HG03045 (cell line): Measurements from ENCODE around the gene SNED1.

Experiments used
- ATAC-seq: cut with Tn5 transposase; IDR thresholded peaks from one replicate; pipeline ENCODE4 v1.9.1; 2021; ENCODE audit warnings: mild to moderate bottlenecking, moderate library complexity; ENCODE audit not compliant: unreplicated experiment

SNED1 gene

DNA sequence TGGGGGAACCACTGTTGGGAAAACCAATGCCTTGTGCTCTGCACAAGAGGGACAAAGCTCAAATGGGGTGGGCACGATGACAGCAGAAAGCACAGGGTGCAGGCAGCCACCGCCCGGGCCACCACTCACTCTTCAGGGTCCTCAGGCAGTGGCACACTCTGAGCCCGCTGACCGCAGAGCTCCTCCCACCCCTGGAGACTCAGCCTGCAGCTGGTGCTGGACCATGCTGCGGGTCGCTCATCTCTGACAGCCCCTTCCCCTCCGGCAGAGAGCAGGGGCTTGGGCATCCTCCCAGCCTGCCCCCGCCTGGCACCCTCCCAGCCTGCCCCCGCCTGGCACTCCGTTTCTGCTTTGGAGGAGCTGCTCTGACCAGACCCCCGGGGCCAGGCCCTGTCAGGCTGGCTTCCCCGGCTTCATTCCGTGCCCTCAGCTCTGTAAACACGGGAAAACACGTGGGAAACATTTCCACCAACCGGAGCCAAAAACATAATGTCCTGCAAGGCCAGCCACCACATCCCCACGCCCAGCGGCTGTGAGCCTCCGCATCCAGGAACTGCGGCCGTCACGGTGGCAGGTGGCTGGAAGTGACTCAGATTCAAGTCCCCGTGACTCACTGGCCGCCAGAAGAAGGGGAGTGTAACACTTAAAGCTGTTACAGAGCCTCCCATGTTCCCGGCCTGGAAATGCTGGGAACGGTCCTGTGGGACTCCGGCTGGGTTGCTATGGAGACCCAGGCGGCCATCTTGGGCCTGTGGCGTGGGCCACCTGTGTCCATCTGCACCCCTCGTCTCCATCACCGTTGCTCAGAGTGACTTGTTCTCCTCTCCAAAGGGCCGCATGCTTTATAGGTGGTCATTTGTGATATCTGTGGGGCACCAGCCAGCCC is 6.8 kb upstream of the SNED1 start:
- no peak for ATAC-seq

DNA sequence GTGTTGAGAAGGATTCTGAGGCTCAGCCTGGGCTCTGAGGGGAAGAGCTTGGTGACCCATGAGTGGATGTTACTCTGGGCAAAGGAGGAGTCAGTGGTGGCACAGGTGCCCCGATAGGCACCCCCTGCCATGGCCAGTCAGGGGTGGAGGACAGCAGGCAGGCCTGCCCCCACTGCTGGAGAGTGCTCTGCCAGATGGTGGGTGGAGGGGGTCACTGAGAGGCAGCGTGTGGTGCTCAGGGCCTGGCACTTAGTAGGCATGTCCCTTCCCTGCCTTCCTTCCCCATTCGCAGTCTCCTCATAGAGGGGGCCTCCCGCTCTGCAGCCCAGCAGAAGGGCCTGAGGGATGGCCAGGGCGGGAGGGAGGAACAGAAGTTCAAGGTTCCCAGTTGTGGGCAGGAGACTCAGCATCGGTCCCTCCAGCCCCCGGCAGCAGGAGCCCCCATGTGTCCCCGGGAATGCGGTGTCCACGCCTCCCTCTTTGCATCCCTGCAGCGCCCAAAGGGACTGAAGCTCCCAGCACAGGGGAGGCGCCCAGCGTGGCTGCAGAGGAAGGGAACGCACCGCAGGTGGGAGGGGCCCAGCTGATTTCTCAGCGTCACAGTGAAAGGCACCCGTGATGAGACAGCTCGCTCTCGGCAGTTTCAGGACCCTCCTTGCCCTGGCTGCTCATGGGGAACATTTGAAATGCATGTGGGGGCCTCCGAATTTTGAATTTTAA is 5.7 kb upstream of the SNED1 start:
- no peak for ATAC-seq

DNA sequence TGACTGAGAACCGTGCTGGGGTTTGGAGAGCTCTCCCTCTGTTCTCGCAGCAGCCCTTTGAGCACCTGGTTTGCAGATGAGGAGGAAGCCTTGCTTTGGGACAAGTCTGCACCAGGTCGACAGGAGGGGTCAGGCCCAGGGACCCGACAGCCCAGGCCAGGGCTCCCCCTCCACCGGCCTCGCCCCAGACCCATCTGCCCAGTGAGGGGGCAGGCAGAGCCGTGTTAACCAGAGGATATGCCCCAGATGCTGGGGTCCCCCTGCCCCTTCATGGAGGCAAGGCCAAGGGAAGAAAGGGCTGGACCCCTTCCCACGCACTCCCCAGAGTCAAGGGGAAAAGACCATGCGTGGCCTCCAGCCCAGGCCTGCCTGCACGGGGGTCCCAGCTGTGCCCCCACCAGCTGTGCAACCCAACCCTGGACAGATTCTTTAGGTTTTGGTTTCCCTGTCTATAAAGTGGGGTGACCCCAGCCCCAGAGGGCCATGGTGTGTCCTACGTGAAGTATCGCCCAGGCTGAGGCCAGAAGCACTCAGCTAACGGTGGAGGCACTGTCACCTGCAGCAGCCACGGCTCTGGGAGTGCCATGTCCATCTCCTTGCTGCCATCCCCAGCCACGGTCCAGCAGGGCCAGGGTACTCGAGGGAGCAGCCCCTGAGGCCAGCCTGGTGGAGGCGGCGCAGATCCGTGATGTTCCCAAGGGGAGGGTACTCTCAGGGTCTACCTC is 4.8 kb upstream of the SNED1 start:
- ATAC-seq: no peak

DNA sequence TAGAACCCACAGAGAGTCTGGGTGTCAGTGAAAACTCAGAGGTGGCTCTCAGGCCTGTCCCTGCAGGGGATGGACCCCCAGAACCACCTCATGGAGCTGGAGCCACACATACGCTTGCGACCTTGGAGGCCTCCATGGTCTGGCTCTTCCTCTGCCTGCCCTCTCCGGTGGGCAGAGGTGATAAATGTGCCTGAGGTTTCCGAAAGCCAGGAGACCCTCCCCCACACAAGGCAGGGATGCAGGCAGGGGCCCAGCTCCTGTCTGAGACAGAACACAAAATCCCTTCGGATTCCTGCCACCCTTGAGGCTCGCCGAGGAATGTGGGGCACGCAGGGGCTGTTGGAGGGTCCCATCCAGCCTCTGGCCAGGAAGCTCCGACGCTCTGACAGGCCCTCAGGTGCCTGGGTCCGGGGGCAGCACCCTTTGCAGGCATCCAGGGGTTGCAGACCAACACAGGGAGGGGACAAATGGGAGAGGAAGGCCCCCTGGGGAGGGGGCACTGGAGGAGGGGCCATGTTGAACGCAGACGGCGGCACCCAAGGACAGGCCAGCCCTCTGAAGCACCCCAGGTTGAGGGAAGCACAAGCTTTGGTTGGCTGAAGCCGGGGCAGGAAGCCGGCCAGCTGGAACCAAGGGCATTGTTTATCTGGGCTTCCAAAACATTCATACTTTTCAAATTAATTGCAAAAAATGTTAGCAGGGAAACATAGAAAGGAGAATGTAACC is 4.1 kb upstream of the SNED1 start:
- ATAC-seq: no peak

DNA sequence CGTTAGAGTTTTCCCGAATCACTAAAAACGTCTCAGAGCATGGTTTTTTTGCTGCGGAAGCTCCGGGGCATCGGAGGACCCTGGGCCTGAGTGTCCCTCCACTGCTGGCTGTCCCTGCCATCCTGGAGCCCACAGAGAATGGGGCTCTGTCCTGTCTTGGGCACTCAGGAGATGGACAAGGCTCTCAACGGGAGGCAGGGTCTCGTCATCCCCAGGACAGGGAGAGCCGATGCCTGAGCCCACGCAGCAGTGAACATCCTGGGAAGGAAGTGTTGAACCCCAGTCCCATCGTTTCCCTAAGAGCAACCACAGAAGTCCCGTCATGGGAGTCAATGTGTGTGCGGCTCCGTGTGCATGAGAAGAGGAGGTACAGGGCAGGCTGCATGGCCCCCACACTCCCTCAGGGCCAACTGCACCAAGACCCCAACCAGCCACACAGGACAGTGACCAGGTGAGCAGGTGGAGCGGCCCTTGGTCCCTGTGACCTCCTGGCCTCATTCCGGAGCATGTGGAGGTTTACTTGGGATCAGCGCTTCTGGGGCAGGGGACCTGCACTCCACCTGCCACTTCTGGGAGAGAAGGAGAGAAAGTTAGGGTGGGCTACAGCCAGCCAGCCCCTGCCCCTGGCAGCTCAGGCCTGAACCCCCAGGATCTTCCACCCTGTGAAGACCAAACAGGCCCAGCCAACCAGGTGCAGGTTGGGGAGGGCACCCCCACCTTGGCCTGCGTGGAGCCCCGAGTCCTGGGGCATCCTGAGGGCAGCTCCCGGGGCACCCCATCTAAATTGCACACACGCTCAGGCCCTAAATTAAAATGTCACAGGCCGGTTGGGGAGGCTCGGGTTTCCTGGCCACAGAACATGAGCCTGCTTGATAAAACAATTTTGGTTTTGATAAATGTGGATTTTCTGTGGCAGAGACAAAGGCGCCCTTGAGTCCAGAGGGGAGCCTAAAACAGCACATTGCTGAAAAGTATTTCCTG is 3.1 kb upstream of the SNED1 start:
- no peak for ATAC-seq

DNA sequence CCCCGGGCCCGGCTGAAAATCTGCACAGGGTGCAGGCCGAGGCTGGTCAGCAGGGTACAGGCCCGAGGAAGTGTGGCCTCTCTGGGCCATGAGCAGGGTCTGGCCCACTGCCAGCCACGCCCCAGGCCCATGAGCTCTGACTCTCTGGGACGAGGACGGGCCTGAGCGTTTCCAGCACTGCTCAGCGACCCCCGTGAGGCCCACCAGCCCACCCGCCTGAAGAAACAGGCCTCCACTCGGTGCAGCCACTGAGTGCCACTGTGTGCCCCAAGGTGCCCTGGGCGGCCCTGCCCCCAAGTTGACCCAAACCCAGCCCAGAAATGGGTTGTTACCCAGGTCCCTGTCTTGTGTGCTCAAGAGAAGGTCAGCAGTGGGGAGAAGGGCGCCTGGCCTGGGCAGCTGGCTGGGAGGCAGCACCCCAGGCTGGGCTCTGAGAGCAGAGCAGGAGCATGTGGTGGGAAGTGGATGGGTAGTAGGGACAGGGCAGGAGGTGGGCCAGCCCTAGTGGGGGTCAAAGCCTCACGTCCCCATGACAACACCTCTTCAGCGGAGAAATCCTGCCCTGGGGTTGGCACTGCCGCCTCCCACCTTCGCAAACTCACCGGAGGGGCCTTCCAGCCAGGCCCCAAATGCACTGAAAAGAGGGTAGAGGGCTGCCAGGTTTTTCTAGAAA is 2.1 kb upstream of the SNED1 start:
- no peak for ATAC-seq

DNA sequence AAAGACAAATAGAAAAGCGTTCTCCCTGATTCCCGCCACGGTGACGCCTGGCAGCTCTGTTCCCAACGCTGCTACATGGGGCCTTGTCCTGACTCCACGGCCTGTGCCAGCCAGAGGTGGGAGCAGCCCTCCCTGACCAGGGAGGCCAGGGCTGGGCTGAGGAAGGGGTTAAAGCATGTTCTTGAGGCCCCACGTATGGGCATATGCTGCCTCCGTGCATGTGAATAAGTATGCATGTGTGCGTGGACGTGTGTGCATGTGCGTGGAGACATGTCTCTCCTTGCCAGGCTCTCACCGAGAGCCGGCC is 1.6 kb upstream of the SNED1 start:
- ATAC-seq: no peak

DNA sequence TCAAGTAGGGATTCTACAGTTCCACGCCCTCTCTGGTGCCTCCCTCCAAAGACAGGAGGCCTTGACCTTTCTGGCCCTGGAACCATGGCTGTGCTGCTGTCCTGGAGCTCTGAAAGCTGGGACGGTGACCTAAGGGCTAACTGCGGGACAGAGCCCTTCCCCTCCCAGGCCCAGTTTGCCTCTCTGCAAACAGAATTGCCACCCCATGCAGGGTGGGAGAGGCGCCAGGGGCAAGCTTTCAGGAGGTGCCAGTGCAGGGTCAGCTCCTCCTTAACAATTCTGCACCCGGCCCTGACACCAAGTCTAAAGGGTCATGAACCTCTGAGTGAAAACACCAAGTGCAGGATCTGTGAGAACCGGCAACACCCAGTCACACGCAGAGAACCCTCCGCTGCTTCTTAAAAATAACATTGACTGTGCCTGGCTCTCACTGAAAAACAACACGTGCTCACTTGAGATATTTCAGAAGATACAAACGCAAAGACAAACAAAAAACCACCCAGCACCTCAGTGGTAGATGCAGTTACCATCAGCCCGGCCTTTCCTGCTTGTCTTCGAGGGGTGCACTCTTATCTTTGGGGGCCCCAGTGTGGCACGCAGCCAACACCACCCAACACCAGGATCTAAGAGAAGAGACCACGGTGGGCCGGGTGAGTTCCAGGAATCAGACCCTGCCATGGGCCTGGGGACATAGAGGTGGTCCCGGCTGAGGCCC is 1.1 kb upstream of the SNED1 start:
- ATAC-seq: no peak

DNA sequence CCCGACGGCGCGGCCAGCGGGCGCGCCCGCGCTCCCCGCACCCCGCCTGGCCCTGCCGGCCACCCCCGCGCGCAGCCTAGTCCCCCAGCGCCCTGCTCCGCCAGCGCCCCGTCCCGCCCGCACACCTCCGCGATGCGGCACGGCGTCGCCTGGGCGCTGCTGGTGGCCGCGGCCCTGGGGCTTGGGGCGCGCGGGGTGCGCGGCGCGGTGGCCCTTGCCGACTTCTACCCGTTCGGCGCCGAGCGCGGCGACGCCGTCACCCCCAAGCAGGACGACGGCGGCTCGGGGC is 232 bp downstream of the SNED1 start:
- ATAC-seq: peak; percentile 17

DNA sequence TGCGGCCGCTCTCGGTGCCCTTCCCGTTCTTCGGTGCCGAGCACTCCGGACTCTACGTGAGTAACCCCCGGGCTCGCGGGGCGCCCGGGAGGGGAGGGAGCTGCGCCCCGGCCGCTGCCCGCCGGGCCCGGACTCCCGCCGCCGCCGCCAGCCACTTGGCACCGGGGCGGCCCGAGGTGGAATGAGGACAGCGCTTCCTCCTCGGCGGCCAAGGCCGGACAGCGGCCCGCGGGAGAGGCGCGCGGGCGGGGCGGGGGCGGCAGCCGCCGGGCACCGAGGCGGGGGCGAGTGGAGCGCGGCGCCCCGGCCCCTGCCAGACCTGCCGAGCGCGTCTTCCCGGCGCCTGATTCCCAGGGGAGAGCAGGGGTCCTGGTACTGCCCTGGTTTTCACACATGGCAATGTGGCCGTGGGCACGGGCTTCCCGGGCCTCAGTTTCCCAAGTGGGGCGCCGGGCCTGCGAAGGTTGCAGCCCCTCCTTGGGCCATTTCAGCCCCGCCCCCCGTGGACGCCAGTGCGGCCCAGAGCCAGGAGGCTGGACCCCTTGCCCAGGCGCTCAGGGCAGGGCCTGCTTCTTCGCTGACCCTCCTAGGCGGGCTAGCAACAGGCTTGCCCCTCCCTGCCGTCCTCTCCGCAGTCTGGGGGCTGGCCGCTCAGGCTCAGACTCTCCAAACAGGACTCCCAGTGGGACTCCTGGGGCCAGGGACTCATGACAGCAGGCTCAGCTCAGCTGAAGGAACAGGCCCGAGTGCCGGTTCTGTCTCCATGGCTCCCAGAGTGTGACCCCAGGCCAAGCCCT is 775 bp downstream of the SNED1 start:
- no peak for ATAC-seq

DNA sequence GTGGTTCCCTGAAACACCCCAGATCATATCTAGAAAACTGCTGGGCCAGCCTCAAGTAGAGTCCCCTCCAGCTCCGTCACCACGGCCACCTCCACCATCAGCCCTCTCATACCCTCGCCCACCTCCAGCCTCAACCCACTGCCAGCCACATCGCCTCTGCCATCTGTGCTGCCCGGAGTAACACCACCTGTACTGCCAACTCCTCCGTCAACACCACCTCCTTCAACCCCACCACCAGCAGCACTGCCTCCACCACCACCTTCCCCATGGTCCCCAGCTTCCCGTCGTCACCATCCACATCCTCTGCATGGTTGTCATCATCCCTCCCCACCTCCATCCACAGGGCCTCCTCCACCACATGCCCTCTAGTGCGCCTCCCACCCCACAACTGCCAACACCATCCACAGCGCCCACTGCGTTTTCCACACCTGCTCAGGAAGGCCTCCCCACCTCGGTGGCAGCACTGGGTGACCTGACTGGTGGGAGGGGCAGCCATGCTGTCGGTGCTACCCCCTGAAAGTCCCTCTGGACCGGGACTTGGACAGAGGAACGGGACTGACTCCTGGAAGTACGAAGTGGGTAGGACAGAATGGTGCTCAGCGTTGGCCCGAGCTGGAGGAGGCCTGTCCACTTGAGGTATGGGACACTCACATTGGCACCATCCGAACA is 1.6 kb downstream of the SNED1 start:
- ATAC-seq: no peak

DNA sequence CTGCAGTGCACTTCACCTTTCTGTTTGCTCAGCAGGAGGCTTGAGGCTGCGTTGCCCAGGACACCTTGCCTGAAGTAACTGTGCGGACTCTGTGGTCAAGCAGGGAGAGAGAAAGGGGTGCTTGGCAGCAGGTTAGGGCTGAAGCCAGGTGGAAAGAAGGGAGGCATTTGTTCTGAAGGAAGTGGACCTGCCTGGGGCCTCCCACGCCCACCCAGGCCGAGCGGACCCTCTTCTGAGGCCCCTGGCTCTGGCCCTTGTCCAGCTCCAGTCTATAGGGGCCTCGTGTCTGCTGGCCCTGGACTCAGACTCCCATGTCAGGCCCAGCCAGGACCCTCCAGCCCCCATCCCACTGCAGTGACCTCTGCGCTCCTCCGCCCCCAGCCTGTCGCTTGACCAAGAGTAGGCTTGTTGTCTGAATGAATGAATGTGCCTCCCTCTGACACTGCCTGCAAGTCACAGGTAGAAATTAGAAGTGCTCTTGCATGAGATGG is 2.5 kb downstream of the SNED1 start:
- no peak for ATAC-seq

DNA sequence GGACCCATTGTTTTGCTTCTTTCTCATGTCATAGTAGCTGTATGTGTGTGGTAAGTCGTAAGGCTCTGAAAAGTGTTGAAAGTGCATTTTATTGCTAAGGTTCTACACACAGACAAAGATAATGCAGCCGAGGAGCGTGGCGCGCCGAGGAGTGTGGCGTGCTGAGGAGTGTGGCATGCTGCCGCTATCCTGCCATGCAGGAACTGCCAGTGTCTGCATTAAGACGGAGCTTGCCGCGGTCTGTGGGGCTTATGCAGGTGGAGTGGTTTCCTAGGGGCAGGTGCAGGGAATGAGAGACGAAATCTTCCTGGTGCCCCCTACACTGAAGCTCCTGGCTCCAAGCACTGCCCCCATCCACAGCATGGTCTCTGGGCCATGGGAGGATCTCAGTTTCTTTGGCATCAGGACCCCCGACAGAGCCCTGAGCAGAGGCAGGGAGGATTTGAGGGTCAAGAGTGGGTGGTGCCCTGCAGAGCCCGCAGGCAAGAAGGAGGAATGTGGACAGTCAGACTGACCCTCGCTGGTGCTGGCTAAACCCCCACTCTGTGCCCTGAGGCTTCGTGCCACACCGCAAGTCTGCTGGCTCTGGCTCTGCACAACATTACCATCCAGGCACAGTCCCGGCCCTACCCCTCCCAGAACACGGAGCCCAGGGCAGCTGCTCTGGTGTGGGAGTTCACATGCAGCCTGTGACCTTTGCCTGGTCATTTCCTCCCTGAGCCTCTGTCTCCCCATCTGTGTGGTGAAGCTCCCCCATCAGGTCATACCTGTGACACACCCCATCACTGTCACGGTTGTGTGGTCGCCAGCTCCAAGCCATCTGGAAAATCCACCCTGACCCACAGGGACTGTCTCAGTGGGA is 3.2 kb downstream of the SNED1 start:
- ATAC-seq: no peak

DNA sequence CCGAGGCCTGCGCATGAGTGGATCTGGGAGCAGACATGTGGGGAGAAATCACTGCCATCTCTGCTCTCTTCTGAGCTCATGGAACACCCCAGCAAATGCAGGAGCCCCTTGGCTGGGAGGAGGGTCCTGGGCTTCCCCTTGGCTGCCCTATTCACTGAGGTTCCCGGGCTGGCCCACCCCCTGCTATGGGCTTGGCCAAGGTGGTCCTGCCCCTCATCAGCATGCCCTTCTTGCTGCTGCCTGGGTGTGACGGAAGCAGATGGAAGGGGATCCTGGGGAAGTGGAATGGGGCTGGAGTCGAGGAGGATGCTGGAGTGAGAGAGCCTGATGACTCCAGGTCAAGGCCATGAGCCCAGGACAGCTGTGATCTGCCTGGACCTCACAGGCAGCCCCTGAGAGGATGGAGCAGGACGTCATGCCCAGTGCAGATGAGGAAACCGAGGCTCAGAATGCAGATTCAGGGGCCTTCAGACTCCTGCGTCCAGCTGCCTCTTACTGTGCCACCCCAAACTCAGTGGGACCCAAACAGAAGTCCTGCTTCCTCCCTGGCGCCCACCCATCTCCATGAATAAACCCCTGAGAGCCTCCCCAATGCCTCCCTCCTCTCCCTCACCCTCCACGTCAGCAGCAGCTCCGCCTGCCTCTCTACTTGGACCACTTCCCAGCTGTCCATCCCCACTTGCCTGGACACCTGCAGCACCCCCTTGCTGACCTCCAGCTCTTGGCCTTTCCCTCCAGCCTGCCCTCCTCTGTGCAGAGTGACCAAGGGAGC is 4.0 kb downstream of the SNED1 start:
- no peak for ATAC-seq

DNA sequence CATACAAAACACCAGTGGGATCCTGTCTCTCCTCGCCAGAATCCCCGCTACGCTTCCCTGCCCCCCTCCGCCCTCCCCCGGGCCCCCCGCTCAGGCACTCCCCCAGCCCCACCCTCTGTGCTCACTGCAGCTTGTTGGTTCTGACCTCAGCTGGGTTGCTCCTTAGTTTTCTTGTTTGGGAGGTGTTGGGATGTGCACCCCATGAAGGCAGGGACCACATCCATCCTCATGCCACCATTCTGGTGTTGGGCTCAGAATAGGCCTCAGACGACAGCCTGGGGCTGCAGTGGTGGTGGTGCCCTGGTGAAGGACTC is 4.6 kb downstream of the SNED1 start:
- no peak for ATAC-seq

DNA sequence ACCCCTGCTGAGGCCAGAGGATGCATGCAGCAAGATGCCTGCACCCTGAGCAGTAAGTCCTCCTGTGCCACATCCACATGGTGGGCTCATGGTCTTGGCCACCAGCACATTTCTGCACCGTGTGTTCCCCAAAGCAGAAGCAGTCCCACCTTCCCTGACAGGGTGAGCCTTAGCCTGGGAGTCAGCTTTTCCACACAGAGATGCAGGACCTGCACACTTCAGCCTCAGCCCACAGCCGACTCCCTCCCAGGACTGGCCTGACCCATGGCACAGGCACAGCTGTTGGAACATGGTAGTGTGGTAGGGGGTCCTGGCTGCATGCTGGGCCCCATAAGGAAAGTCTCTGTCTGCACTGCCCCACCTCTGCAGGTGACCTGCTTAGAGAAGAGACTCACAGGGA is 5.0 kb downstream of the SNED1 start:
- ATAC-seq: no peak
